Measurements from ENCODE around the gene ZBTB17. TPM values are rescaled to one million over a fixed set of nuclear protein-coding genes. Genes with fewer than 3 reads are reported as not detected.

Gene ZBTB17
- total RNA-seq, 2 experiments from 2014 or later: 52.9 to 53.4 TPM

DNA sequence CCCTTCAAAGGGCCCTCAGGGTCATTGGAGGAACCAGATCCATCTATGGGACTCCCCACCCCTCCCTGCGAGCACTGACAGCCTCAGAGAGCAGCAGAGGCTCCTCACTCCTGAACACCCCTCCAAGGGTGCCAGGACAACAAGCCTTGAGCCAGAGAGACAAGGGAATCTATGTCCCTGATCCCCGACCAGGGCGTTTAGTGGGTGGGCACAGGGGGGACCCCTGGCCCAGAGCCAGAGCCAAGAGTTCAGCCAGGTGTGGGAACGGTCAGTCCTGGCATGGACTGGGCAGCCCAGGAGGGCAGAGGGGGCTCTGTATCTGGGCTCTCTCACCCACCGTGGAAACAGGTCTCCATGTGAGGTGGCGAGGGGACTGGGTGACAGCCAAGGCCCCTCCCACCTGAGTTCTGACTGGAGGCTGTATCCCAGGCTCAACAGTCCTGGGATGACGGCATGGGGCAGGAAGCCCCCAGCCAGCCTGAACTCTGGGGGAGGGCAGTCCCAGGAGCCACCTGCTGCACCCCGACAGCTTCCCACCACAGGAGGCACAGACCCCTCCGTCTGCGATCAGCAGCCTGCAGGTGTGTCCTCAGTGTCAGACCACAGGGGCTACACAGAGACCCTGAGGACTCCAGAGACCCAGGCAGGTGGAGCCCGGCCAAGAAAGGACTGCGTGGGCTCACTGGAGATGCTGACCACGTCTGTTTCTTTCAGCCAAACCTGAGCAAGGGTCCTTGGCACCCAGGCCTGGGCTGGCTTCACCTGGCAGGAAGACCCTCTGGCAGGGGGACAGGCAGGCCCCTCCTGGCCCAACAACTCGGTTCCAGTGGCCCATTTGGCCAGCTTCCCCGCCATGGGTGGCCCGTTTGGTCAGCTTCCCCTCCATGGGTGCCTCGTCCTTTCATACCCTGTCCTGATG, 16.9 kb upstream of the ZBTB17 start:
- no peaks in the 10 kb centered on the region for H3K9me2 ChIP-seq (ENCODE audit: insufficient read depth, low read length)
- H3K4me2 ChIP-seq (ENCODE audit: low read length): no peak overlapping the region
- H3K36me3 ChIP-seq (ENCODE audit: insufficient read depth, low read length): no peaks in the 10 kb centered on the region
- DNase-seq (ENCODE audit: low spot score): no peak
- H3K27ac ChIP-seq (ENCODE audit: low read depth, low read length, poor library complexity, severe bottlenecking): no peak overlapping the region
- no peaks in the 10 kb centered on the region for H3K4me1 ChIP-seq (ENCODE audit: insufficient read depth, low read length, poor library complexity, severe bottlenecking)
- no peaks in the 10 kb centered on the region for H3K9me3 ChIP-seq (ENCODE audit: low read length)
- TF ChIP-seq EZH2phosphoT487 (IDR thresholded peaks at IDR 0.05; ENCODE audit: borderline replicate concordance, low read depth, low read length): no peak
- TF ChIP-seq, protein P1, sequence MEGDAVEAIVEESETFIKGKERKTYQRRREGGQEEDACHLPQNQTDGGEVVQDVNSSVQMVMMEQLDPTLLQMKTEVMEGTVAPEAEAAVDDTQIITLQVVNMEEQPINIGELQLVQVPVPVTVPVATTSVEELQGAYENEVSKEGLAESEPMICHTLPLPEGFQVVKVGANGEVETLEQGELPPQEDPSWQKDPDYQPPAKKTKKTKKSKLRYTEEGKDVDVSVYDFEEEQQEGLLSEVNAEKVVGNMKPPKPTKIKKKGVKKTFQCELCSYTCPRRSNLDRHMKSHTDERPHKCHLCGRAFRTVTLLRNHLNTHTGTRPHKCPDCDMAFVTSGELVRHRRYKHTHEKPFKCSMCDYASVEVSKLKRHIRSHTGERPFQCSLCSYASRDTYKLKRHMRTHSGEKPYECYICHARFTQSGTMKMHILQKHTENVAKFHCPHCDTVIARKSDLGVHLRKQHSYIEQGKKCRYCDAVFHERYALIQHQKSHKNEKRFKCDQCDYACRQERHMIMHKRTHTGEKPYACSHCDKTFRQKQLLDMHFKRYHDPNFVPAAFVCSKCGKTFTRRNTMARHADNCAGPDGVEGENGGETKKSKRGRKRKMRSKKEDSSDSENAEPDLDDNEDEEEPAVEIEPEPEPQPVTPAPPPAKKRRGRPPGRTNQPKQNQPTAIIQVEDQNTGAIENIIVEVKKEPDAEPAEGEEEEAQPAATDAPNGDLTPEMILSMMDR (conservative IDR thresholded peaks at IDR 0.05; ENCODE audit: low read length): no peak
- ChIA-PET CTCF (ENCODE audit: unreplicated experiment) (no interaction called here), POLR2A (no interaction called here)
- H3K4me3 ChIP-seq (ENCODE audit: low read depth, low read length, poor library complexity, severe bottlenecking): no peak overlapping the region
- no TSS peak for BruUV-seq (replicated peaks)
- no peak overlapping the region for H2AFZ ChIP-seq (ENCODE audit: low read length)
- H4K20me1 ChIP-seq (ENCODE audit: insufficient read depth, low read length): no peaks in the 10 kb centered on the region
- no peaks in the 10 kb centered on the region for H3K79me2 ChIP-seq (ENCODE audit: insufficient read depth, low read depth, low read length)
- intact Hi-C loops (cut with micrococcal nuclease; ENCODE audit: unreplicated experiment): loop anchor here (5.0 kb wide), 1 partner anchor 176 kb away; no protein-coding TSS in a partner anchor

DNA sequence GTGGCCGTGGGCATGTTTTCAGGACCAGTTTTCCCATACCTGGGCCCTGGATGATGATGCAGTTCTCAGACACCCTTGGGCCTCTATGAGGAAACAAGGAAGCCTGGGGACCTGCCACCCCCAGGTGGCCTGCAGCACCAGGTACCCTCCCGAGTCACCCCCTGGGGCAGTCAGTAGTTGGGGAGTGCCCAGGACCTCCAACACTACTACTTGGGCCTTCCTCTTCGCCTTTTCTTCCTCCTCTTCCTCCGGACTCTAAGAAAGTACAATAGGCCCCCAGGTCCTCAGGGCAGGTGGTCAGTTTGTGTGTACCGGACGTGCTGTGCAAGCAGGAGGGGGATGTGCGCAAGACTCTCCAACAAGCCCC, 16.3 kb upstream of the ZBTB17 start:
- TF ChIP-seq, protein P1 (conservative IDR thresholded peaks at IDR 0.05; ENCODE audit: low read length): no peak
- no peak for TF ChIP-seq EZH2phosphoT487 (IDR thresholded peaks at IDR 0.05; ENCODE audit: borderline replicate concordance, low read depth, low read length)
- H3K79me2 ChIP-seq (ENCODE audit: insufficient read depth, low read depth, low read length): no peaks in the 10 kb centered on the region
- no peaks in the 10 kb centered on the region for H4K20me1 ChIP-seq (ENCODE audit: insufficient read depth, low read length)
- no peaks in the 10 kb centered on the region for H3K9me3 ChIP-seq (ENCODE audit: low read length)
- DNase-seq (ENCODE audit: low spot score): no peak
- intact Hi-C loops (cut with micrococcal nuclease; ENCODE audit: unreplicated experiment): loop anchor here (5.0 kb wide), 1 partner anchor 175 kb away; no protein-coding TSS in a partner anchor
- no peak overlapping the region for H2AFZ ChIP-seq (ENCODE audit: low read length)
- POLR2A ChIA-PET: no interaction called here
- H3K4me2 ChIP-seq (ENCODE audit: low read length): no peak overlapping the region
- H3K4me1 ChIP-seq (ENCODE audit: insufficient read depth, low read length, poor library complexity, severe bottlenecking): no peaks in the 10 kb centered on the region
- no peak overlapping the region for H3K4me3 ChIP-seq (ENCODE audit: low read depth, low read length, poor library complexity, severe bottlenecking)
- CTCF ChIA-PET (ENCODE audit: unreplicated experiment): no interaction called here
- H3K36me3 ChIP-seq (ENCODE audit: insufficient read depth, low read length): no peaks in the 10 kb centered on the region
- H3K9me2 ChIP-seq (ENCODE audit: insufficient read depth, low read length): no peaks in the 10 kb centered on the region
- no peak overlapping the region for H3K27ac ChIP-seq (ENCODE audit: low read depth, low read length, poor library complexity, severe bottlenecking)
- no TSS peak for BruUV-seq (replicated peaks)

Measured in OCI-LY7 (cell line).